ENCODE data around the gene MAPK10. TPM values are rescaled to one million over a fixed set of nuclear protein-coding genes. Genes with fewer than 3 reads are reported as not detected.

Gene MAPK10
- total and polyA plus RNA-seq, 8 donors: 16.1 to 44.4 (median 30.5) TPM

GRCh38 chr4:86101841-86102240 lies 258.0 kb downstream of the MAPK10 start:
- Histone ChIP-seq H3K9me3 (no peaks in the 10 kb centered on the region), H3K4me3 (no peak overlapping the region), H3K36me3 (no peaks in the 10 kb centered on the region), H3K4me1 (no peaks in the 10 kb centered on the region), H3K27me3 (no peaks in the 10 kb centered on the region), H3K27ac (no peak overlapping the region)
- intact Hi-C loops (cut with DNase I): no loop called here
- DNase-seq: no peak
- no peak for ATAC-seq
- no peak for TF ChIP-seq CTCF (IDR thresholded peaks at IDR 0.05)

GRCh38 chr4:86101410-86101809 lies 258.4 kb downstream of the MAPK10 start:
- no peaks in the 10 kb centered on the region for H3K9me3 ChIP-seq
- H3K4me3 ChIP-seq: no peak overlapping the region
- intact Hi-C loops (cut with DNase I): no loop called here
- no peak for ATAC-seq
- no peaks in the 10 kb centered on the region for H3K36me3 ChIP-seq
- no peak for DNase-seq
- no peak overlapping the region for H3K27ac ChIP-seq
- H3K27me3 ChIP-seq: no peaks in the 10 kb centered on the region
- no peak for TF ChIP-seq CTCF (IDR thresholded peaks at IDR 0.05)
- no peaks in the 10 kb centered on the region for H3K4me1 ChIP-seq

GRCh38 chr4:86100539-86101215 lies 259.2 kb downstream of the MAPK10 start:
- no peak overlapping the region for H3K27ac ChIP-seq
- TF ChIP-seq CTCF (IDR thresholded peaks at IDR 0.05): no peak
- no peaks in the 10 kb centered on the region for H3K9me3 ChIP-seq
- H3K4me3 ChIP-seq: no peak overlapping the region
- DNase-seq (no peak), ATAC-seq (no peak)
- H3K36me3 ChIP-seq: no peaks in the 10 kb centered on the region
- no peaks in the 10 kb centered on the region for H3K27me3 ChIP-seq
- H3K4me1 ChIP-seq: no peaks in the 10 kb centered on the region
- intact Hi-C loops (cut with DNase I): no loop called here

- no peak overlapping the region for H3K4me3 ChIP-seq
- H3K36me3 ChIP-seq: no peaks in the 10 kb centered on the region
- H3K4me1 ChIP-seq: no peaks in the 10 kb centered on the region
- intact Hi-C loops (cut with DNase I): no loop called here
- ATAC-seq: no peak
- H3K9me3 ChIP-seq: no peaks in the 10 kb centered on the region
- no peaks in the 10 kb centered on the region for H3K27me3 ChIP-seq
- DNase-seq: no peak
- TF ChIP-seq CTCF (IDR thresholded peaks at IDR 0.05): no peak
- H3K27ac ChIP-seq: no peak overlapping the region
Observed at GRCh38 chr4:86099348-86099747, 260.5 kb downstream of the MAPK10 start.

- TF ChIP-seq CTCF (IDR thresholded peaks at IDR 0.05): no peak
- DNase-seq: no peak
- intact Hi-C loops (cut with DNase I): no loop called here
- Histone ChIP-seq H3K4me1 (no peaks in the 10 kb centered on the region), H3K4me3 (no peak overlapping the region), H3K27me3 (no peaks in the 10 kb centered on the region), H3K27ac (no peak overlapping the region), H3K36me3 (no peaks in the 10 kb centered on the region), H3K9me3 (no peaks in the 10 kb centered on the region)
- ATAC-seq: no peak
Observed at GRCh38 chr4:86098691-86099090, 261.2 kb downstream of the MAPK10 start.

All from left lung (tissue), 10 donors.